ENCODE data around the gene HSPBAP1.

HSPBAP1 gene, protein sequence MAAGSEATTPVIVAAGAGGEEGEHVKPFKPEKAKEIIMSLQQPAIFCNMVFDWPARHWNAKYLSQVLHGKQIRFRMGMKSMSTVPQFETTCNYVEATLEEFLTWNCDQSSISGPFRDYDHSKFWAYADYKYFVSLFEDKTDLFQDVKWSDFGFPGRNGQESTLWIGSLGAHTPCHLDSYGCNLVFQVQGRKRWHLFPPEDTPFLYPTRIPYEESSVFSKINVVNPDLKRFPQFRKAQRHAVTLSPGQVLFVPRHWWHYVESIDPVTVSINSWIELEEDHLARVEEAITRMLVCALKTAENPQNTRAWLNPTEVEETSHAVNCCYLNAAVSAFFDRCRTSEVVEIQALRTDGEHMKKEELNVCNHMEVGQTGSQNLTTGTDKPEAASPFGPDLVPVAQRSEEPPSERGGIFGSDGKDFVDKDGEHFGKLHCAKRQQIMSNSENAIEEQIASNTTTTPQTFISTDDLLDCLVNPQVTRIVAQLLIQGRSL
- 15.5 to 23.6 (median 16.7) reads per million in 4 donors for total RNA-seq

DNA sequence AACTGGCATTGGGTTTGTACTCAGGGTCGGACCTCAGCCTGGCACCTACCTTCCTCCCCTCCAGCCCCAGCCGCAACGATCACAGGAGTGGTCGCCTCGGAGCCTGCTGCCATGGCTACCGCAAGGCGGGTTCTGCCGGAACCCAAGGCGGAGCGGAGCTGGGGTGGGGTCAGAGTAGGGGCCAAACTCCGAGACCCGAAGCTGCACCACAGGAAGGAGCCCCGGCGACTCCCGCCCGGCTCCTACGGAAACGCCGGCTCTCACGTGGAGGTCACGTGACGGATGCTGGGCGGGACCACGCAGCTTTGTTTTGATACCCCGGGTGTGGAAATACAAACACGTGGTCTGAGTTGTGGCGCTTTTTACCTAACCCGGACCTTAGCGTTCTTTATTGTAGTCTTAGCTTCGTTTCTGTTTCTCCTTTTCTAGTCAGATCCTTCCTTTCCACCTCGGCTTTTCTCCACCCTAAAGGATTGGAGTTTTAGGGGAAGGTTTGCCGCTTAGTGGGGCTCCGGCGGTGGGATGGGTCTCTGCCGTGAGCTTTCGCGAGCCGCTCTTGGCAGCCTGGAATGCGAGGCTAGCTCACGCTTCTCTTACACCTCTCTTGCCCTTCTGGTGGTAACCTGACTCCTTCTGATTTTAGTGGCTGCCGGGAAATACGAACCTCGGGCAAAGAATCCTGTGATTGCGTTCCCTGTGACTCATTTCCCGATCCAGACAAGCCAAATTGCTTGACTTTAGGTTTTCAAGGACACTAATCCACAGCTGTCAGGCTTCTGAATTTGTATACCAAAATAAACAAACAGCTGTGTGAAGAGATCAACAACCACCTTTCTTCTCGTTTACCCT lies at the start of gene HSPBAP1:
Gene HSPBAP1 (minus strand): TSS at position 264 of the 849 bp plus-strand sequence. CDS start 151 bp downstream, at position 113.
- peak; percentile 79 to 89 (median 85) for DNase-seq

DNA sequence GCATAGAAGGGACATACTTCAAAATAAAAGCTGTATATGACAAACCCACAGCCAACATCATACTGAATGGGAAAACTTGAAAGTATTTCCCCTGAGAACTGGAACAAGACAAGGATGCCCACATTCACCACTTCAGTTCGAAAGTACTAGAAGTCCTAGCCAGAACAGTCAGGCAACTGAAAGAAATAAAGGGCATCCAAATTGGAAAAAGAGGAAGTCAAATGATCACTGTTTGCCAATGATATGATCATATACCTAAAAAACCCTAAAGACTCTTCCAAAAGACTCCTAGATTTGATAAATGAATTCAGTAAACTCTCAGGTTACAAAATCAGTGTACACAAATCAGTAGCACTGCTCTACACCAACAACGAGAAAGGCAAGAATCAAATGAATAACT lies 42.0 kb upstream of the HSPBAP1 start:
- DNase-seq: no peak

DNA sequence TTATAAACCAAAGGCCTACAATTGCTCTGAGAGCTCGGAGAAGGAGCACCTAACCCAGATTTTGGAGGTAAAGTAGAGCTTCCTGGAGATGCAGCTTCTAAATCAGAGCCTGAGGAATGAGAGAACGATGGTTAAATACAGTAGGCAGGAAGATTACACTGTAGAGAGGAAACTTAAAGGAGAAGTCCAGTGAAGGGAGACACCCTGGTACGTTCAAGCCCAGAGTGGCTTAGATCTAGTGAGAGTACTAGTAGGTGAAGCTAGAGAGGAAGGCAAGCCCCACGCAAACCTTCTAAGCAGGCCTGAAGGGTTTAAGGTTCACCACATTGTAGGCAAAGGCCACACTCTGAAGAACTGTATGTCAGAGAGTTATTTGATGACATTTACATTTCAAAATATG lies 34.6 kb upstream of the HSPBAP1 start:
- no peak for DNase-seq

DNA sequence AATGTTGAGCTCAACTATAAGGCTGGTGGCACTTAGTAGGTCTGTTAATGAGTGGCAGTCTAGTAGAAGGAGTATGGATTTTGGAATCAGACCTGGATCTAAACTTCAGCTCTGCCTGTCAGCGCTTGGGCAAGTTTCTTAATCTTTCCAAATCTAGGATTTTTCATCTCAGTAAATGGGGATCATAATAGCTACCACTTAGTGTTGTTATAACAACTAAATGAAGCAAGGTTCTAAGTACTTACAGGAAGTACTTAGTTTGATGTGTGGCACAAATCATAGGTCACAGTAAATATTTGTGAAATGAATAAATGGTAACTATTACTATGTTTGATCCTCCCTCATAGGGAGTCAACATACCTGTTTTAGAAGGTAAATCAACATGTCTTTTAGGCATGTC lies 32.6 kb upstream of the HSPBAP1 start:
- no peak for DNase-seq

DNA sequence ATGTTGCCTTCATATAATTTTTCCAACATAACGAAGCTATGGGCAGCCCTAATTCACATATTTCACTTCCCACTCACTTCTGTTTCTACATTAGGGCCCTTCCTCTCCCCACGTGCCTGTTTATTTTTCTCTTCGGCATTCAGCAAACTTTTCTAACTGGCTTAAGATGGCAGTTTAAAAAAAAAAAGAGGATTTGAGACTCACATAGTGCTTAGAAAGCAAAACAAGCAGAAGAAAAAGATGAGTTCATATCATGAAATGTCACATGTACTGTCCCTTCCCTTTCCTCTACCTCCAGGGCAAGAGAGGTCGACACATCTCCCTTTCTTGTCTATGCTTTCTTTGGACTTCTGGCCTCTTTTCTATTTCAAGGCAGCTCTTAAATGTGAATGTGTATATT lies 31.8 kb upstream of the HSPBAP1 start:
- DNase-seq: no peak

DNA sequence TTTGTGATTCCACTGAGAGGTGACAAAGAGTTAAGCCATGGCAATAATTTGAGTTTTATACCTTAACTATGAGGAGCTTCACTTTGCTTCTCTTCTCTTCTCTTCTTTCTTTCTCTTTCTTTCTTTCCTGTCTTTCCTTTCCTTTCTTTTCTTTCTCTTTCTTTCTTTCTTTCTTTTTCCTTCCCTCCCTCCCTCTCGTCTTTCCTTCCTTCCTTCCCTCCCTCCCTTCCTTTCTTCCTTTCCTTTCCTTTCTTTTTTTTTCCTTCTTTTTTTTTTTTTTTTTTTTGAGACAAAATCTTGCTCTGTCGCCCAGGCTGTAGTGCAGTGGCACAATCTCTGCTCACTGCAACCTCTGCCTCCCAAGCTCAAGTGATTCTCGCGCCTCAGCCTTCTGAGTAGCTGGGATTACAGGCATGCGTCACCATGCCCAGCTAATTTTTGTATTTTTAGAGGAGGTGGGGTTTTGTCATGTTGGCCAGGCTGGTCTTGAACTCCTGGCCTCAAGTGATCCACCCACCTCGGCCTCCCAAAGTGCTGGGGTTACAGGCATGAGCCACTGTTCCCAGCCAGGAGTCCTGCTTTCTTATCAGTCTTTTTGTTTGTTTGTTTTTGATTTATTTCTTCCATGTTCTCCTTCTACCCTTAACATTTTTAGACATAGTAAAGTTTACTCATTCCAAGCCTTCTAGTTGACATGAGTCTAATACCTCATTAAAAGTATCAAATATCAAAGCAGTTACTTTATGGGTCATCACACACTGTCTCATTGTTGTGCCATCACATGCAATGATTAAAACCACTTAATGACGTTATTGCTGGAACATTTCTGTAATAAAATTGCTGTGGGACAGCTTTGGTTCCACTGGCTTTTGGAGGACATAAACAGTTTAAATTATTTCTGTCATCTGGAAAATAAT lies 31.1 kb upstream of the HSPBAP1 start:
- no peak for DNase-seq

DNA sequence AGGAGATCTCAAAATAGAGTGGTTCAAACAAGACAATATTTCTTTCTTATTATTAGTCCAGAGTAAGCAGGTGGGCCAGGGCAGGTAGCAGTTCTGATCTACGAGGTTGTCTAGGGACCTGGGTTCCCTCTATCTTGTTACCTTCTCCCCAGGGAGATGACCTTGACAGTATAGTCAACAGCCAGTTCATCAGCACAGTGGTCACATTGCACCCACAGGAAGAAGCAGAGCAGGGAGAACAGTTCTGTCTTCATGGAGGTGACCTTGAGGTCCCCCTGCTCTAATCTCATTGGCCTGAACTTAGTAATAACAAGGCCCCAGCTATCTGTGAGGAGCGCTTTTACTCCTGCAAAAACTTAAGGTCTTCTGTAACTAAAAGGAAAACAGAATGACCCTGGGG lies 23.0 kb upstream of the HSPBAP1 start:
- DNase-seq: no peak

DNA sequence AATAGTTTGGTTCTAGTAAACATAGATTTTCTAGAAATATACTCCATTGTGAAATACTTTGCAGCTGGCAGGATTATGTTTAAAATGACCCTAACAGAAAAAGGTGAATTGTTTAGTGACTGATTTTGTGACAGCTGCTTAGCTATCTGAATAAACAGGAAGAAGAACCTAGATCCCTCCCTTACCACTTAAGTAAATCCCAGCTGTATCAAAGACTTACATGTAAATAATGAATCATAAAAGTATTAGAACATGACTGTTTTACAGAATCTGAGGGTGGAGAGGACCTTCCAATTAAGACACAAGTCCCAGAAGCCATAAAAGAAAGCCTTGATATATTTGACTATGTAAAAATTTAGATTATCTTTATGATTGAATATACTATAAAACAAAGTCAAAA lies 17.1 kb upstream of the HSPBAP1 start:
- no peak for DNase-seq

DNA sequence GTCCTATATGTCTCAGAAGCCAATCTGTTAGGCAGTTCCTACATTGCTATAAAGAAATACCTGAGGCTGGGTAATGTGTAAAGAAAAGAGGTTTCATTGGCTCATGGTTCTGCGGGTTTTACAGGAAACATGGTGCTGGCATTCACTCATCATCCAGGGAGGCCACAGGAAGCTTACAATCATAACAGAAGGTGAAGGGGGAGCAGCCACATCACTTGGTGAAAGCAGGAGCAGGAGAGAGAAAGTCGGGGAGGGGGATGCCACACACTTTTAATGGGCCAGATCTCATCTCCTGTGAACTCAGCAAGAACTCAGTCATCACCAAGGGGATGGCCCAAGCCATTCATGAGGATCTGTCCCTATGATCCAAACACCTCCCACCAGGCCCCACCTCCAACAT lies 10.3 kb upstream of the HSPBAP1 start:
- no peak for DNase-seq

DNA sequence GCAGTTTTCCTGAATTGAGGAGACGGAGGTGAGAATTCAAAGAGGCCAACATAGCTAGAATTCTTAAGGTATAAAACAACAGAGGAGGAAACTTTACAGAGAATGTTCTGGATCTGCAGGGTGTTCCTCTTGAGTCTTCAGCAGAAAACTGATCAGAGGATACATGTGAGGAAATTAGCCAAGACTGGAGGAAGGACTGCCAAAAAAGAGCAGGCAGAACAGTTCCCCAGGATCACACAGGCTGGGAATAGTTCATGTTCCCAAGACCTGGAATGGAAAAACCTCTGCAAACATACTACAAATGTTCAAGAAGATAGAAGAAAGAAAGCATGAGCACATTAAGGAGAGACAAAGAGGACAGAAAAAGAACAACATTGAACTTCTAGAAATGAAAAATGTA lies 8.7 kb upstream of the HSPBAP1 start:
- no peak for DNase-seq

DNA sequence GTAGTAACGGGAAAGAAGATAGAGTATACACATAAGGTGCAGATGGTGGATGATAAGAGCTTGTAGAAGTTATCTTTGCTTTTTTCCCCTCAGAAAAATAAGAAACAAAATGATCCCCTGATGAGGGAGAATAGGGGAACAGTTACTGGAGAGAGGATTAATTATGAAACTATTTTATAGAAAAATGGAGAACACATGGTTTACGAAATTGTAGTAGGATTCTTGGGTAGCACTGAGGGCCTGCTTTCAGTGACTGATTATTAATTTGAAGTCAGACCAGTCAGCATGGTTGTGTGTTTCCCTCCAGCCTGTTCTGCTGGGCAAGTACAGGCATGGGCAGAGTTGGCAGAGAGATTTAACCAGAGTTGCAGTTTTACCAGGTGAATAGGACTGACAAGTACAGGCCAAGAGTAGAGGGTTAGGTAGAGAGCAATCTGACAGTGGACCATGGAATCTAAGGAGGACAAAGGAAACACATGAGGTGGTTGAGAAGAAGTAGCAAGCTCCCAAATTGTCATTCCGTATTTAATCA lies 7.1 kb upstream of the HSPBAP1 start:
- DNase-seq: no peak

DNA sequence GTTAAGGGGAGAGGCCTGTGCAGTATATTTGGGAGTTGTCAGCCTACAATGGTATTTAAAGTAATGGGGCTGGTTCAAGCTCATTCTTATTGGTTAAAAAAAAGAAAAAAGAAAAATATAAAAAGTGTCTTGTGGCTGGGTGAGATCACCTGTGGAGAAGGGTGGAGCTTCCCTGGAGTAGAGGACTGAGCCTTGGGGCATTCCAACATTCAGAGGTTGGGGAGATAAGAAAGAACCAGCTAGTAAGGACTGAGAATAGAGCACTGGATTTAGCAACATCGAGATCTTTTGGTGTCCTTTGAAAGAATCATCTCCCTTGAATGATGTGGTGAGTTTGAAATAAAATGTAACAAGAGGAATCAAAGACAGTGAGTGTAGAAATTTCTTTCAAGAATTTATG lies 6.4 kb upstream of the HSPBAP1 start:
- DNase-seq: no peak

DNA sequence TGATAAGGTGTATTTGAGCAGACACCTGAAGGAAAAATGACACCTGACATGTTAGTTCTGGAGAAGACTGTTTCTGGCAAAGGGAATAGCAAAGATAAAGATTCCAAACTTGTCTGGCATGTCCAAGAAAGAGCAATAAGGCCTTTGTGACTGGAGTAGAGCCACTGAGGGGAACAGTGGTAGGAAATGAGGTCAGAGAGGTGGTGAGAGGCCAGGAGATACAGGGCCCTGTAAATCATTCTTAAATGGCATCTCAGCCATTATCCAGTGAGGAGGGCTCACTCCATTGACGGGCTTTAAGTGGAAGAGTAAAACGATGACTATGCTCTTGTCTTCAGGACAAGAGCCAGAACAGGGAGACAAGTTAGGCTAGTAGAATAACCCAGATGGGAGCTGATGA lies 5.7 kb upstream of the HSPBAP1 start:
- no peak for DNase-seq

DNA sequence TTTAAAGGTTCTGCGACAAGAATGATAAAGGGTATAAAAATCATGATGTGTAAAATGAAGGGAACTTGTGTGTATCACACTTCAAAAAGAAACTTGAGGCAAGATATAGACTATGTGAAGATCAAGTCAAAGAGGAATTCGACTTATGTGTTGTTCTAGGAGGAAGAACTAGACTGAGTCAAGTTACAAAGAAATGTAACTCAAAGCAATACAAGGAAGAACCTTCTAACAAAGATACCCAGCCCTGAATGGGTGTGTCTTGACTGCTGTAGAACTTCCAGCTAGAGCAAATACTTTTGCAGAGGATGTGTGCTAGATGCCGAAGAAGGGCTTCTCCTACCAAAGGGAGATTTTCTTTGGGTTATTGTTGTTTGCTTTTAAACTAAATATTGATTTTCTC lies 3.7 kb upstream of the HSPBAP1 start:
- DNase-seq: peak in 1 of 5 donors; percentile 43

DNA sequence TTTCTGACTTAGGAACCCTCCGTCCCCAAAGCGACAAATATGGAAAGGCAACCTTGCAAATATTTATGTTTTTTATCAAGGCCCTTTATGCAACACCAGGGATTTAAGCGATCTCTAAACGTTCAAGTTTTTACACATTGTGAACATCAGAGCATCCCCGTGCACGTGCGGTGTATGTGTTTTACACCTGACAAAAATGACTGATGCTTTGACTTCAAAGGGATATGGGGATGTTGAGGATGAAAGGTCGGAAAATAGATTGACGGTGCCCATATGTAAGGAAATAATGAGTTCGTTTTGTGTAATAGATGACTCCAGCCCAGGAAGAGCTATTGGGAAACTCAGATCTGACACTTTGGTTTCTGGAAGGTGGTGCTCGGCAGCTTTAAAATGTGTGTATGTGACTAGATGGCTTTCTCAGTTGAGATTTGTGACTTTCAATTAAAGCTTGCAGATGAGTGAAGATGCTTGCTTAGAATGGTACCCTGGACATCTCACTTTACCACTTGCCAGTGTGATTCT lies 2.1 kb upstream of the HSPBAP1 start:
- DNase-seq: no peak

DNA sequence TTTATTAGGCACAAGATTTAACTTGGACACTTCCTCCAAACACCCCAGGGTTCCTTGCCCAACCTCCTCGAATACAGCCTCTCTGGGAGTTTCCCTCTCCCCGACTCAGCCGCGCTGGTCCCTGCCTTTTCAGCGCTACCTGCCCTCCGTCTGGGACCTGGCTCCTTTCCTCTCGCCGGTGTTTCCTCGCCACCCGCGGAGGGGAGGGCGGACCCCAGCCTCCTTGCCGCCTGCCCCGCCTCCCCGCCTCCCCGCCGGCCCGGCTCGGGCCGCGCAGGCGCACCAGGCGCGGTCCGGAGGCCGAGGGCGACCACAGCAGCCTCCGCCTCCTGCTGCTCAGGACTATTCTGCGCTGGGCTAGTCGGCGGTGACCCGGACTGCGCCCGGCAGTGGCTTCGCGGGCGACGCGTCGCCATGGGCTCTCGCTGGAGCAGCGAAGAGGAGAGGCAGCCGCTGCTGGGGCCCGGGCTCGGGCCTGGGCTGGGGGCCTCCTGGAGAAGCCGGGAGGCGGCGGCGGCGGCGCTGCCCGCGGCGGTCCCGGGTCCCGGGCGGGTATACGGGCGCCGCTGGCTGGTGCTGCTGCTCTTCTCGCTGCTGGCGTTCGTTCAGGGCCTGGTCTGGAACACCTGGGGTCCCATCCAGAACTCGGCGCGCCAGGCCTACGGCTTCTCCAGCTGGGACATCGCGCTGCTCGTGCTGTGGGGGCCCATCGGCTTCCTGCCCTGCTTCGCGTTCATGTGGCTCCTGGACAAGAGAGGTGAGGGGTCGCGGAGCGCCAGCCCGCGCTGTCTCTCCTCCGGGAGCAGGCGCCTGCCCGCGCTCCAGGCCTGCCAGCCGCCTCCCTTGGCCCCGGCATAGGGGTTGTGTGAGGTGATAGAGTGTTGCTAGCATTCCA lies 1.4 kb upstream of the HSPBAP1 start, which contains the start of gene SLC49A4:
Gene SLC49A4 (plus strand): TSS at position 291 of the 895 bp plus-strand sequence. CDS start 124 bp downstream, at position 415.
- DNase-seq: peak; percentile 60 to 70 (median 61)

DNA sequence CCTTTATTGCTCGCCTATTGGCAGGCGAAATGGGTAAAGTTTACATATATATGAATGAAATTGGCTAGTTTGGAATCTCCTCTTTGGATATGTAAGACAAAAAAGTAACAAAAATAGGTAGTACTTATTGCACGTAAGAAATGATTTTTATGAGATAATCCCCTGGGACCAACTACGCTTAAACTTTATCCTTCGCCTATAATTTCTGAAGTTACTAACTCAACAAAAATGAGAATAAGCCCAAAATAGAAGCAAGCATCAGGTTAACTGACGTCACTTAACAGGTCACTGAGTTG lies 800 bp upstream of the HSPBAP1 start:
- DNase-seq: no peak

DNA sequence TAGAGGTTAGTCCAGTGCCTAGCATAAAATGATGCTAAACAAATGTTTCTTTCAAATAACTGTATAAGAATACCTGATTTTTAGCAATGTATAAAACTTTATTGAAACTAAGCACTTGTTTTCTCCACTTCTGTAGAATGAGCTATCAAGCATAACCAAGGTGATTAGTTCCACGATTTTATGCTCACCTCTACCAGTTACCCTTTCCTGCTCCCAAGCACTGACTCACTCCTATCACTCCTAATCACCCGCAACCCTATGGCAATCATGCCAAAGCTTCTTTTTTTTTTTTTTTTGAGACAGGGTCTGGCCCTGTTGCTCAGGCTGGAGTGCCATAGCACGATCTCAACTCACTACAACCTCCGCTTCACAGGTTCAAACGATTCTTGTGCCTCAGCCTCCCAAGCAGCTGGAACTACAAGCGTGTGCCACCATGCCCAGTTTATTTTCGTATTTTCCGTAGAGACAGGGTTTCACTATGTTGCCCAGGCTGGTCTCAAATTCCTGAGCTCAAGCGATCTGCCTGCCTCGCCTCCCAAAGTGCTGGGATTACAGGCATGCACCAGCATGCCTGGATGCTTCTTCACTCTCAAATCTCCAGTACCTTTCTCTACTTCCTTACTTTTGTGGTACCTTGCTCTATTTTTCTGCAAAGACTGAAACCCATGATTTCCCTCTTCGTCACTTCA lies 3.9 kb downstream of the HSPBAP1 start:
- DNase-seq: no peak

DNA sequence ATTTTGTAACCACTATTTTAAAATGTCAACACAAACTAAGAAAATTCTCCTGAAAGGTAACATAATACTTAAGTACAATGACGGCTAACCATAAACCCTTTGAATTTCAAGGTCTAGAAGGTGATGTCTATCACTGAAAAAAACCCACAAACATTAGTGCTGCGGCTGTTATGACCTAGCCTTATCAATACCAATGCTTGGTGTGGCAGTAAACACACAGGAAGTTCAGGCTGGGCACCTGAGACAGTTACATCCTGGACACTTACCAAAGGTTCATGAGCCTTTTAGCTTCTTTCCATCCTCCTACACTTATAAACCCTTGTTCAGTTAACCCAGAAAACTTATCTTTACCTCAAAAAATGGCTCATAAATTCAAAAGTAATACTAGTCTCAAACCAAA lies 5.8 kb downstream of the HSPBAP1 start:
- DNase-seq: no peak

DNA sequence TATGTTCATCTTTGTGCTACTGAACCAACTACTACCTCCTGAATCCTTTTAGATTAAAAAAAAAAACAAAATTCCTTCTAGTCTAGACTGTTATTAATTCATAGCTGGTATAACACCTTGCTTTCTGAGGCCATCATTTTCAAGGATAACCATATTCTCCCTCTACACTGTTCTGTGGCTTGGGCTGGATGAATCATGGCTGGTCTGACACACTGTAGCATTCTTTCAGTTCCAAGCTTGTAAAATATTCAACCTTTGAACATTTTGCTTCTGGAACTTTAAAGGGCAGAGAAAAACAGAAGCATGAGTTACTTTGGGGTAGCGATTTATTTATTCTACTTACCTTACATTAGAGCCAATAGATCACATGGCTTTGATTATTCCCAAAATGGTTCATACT lies 7.6 kb downstream of the HSPBAP1 start:
- DNase-seq: no peak
